Measurements from ENCODE around the gene PDIK1L.

The PDIK1L gene

DNA sequence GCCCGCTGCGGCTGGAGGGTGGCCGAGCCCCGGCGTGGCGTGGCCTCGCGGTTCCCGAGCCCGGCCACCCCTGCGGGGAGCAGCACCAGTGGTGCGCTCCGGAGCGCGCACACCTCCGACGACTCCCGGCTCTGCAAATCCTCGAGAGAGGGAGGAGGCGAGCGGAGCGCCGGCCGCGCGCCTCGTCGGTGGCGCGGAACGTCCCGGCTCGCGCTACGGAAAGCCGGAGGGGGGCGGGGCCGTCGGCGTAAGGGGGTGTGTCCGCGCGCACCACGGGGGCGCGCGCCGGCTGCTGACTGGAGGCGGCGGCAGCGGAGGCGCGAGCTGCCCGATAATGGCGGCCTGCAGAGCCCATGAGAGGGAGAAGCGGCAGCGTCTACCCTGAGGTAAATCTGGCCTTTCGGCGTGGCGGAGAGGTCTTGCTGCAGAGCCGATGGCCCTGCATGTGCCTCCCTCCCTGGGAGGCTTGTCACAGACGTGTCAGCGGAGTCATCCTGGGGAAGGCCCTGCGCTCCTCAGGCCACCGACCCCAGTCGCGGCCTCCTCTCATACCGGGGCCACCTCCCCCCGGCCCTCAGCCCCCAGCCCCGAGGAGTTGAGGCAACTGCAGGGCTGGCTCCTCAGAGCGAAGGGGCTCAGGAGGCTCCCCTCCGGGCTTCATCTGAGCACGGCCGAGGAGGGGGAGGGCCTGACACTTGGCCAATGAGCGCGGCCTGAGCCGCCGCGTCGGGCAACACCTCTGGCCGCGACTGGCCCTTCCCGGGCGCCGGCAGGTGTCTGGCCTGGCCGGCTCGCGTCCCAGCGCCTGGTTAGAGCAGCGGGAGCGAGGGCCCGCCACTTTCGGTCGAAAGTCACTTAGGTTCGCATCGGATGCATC lies at the start of gene PDIK1L:
Gene PDIK1L, plus strand, starts transcription at position 295 of the 877 bp plus-strand sequence. CDS start 2,485 bp downstream, outside the sequence.
- peak; percentile 95 for DNase-seq

DNA sequence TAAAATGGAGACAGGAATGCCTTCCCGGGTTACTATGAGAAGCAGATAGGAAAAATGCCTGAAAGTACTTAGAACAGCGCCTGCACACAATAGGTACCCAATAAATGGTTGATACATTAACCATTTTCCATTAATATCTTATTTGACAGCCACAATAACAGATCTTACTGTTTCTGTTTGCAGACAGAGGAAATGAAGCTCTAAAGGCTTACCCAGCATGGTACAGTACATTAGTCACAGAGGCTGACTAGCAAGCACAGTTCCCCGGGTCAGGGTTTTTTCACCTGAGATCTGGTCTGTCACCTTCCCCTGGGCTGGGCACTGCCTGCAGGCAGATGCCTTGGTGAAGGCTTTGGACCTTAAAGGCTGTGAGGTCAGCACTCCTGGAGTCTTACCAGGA lies 47.1 kb upstream of the PDIK1L start:
- DNase-seq: no peak

GRCh38 chr1:26066160-26066559 lies 45.5 kb upstream of the PDIK1L start:
- DNase-seq: no peak

- DNase-seq: no peak
Observed at GRCh38 chr1:26066857-26067256, 44.8 kb upstream of the PDIK1L start.

DNA sequence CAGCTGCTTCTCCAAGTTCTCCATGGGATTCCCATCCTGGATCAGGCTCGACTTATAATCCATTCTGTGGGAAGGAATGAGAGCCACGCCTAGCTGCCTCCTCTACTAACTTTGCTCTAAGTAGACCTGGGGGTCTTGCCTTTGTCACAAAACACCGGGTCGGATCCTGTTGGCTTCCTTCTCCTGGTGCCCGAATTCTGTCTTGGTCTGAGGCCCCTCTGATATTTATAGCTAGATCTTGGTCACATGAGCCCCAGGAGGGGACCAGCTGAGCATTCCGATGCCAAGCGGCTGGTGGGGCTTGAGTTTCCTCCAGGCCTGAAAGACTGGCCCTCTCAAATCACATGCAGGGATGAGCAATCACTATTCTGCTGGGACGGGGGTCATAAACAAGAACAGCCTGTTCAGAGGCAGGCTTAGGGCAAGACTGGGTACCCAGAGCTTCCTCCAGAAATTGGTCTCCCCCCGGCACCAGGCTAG lies 44.2 kb upstream of the PDIK1L start, which contains the start of gene TRIM63:
Gene TRIM63, minus strand, starts transcription at position 199 of the 480 bp plus-strand sequence. Its CDS starts 136 bp downstream, at position 63.
- no peak for DNase-seq

DNA sequence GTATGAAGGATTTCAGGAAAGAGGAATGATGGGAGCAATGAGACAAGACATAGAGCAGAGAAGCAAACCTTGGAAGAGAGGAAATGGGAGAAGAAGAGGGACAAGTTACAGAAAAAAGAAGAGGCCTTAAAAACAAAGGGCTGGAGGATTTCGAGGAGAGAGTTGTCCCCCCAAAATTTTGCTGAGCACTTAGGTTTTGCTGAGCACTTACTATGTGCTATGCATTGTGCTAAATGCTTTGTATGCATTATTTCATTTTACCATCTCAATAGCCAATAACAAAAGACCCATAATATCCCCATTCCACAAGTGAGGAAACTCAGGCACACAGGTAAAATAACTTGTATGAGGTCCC lies 41.7 kb upstream of the PDIK1L start:
- no peak for DNase-seq

DNA sequence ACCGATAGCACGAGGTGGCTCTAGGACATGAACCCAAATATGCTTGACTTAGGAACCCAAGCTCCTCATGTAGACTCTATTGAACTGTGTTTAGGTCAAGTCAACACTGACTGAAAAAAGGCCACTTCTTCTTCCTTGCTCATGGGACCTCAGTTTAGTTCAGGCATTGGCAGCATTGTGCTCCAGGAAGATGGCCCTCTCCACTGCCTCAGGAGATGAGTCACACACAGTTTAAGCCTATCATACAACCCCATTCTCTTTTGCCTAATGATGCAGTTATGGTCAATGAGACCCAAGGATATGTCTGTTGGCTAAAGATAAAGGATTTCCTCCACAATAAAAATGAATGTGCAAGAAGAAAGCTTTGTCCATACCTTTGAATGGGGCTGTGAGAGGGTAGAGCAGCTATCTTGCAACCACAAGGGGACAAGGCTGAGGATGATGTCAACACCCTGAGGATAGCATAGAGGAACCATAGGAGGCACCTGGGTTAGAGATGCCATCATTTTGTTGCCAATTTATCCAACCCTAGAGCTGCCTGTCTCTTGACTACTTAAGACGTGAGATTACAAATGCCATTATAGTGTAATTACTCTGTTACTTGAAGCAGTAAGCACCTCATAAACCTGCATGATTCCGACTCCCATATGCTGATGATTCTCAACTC lies 41.2 kb upstream of the PDIK1L start:
- no peak for DNase-seq

GRCh38 chr1:26070963-26071342 lies 40.7 kb upstream of the PDIK1L start:
- DNase-seq: no peak

DNA sequence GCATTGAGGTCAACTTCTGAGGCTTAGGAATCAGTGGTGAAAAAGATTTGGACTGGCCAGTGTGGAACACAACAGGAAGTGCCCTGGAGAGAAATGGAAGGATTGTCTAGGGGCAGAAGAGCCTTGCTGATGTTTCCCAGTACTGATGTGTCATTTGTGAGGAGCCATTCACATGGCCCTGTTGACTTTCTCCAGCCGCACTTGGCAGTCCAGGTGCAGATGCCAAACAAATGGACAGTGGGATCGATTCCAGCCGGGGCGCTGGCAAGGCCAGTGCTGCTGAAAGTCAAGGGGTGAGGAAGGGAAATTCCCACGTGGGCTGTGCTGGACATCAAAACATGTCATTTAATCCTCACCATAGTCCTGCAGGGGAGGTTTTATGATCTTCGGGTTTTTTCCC lies 39.3 kb upstream of the PDIK1L start:
- no peak for DNase-seq

- no peak for DNase-seq
Observed at GRCh38 chr1:26075421-26076144, 36.0 kb upstream of the PDIK1L start.

DNA sequence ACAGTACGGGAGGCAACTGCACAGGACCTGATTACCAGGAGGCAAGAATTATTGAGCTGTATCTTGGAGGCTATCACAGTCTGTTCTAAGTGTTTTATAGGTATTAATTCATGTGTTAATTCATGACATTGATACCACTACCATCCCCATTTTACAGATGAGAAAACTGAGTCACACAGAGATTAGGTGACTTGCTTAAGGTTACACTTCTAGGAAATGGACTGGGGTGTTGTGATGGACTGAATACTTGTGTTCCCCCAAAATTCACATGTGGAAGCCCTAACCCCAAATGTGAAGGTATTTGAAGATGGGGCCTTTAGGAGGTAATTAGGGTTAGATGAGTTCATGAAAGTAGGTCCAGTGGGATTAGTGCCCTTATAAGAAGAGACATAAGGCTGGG lies 34.1 kb upstream of the PDIK1L start:
- no peak for DNase-seq

DNA sequence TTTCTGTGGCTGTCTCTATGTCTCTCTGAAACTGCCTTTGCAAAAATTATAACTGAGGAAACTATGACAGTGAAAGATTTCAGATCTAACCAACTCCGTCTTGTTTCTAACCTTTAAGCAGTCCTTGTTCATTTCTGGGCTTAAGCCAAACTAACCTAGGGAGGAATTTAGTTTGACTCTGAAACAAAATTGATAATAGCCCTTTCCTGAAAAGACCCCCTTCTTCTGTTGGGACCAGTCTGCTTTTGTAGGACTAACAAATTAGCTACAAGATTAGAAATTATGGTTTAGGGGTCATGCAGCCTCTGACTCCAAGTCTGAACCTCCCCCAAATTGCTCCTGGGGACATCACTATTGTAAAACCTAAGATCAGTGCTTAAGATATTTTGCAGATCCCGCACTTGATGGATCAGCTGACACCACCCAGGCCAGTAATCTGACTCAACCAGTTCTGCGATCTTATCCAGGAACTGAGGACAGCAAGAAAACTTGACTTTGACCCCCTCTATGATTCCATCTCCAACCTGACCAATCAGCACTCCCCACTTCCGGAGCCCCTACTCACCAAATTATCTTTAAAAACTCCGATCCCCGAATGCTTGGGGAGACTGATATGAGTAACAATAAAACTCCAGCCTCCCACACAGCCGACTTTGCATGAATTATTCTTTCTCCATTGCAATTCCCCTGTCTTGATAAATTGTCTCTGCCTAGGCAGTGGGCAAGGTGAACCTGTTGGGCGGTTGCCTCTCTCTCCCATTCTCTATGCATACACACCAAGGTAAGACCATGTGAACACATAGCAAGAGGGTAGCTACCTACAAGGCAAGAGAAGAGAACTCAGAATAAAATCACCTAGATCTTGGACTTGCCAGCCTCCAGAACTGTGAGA lies 33.1 kb upstream of the PDIK1L start:
- DNase-seq: no peak

DNA sequence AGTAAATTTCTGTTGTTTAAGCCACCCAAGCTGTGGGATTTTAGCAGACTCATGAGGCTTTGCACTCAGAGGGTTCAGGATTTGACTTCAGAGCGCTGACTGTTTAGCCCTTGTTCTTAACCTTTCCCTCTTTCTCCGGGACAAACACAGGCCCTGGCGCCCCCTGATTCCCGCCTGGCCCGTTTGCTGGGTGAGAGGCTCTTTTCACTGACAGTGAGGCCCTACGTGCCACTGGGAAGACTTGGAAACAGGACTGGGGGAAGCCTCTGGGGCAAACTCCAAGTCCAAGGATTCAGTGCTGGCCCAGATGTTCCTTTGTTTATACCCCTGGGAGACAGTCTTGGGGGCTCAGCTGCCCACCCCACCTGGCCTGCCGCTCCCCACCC lies 32.5 kb upstream of the PDIK1L start:
- no peak for DNase-seq

DNA sequence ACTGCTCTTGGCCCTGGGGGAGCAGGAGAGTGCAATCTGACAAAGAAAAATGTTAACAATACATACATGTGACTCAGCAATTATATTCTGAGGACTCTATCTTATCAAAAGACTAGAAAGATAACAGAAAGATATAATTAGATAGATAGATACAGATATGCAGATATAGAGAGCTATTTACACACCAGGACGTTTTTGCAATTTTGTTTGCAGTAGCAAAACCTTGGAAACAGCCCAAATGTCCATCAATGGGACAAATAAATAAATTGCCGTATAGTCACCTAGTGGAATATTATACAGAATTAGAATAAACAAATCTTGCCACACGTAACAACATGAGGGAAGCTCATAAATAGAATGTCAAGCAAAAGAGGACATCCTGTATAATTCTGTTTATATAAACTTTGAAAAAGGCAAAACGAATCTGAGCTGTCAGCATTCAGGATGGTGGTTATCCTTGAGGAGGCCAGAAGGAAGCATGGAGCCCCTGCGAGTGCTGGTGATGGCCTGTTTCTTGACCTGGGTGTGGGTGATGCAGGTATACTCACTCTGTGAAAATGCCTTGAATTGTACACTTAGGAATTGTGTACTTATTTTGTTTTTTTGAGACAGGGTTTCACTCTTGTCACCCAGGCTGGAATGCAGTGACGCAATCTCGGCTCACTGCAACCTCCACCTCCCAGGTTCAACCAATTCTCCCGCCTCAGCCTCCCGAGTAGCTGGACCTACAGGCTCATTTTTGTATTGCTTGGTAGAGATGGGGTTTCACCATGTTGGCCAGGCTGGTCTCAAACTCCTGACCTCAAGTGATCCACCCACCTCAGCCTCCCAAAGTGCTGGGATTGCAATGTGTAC lies 31.4 kb upstream of the PDIK1L start:
- DNase-seq: no peak

GRCh38 chr1:26081267-26082019 lies 30.2 kb upstream of the PDIK1L start:
- no peak for DNase-seq

DNA sequence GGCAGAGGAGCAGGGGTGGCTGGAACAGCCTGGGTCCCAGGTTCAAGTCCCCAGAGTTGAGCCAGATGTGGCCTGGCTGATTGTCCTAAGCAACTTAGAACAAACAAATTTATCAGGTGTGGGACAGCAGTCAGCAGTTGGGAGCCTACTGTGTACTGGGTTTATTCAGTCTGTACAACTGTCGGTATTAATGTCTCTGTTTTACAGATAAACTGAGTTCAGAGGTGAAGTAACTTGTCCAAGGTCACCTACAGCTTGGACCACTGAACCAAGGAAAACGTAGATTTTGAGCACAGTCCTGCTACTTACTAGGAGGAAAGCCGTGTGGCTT lies 29.6 kb upstream of the PDIK1L start:
- no peak for DNase-seq

DNA sequence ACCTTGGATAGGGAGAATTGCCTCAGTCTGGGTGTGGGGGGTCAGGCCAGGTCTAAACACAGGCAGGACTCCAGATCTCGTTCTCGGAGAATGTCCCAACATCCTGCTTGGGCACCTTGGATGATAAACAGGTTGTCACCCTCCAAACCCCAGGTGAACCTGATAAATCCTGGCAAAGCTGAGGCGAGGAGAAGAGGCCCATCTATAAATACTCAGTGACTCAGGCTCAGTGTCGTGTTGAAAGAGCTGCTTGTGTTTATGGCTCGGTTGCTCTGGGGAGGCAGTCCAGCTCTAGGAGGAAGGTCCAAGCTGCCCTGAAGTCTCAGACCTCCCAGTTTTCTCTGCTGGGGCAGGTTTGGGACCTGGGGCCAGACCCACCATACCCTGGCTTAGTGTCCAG lies 28.4 kb upstream of the PDIK1L start:
- DNase-seq: no peak

- DNase-seq: no peak
Observed at GRCh38 chr1:26084091-26084561, 27.5 kb upstream of the PDIK1L start.

DNA sequence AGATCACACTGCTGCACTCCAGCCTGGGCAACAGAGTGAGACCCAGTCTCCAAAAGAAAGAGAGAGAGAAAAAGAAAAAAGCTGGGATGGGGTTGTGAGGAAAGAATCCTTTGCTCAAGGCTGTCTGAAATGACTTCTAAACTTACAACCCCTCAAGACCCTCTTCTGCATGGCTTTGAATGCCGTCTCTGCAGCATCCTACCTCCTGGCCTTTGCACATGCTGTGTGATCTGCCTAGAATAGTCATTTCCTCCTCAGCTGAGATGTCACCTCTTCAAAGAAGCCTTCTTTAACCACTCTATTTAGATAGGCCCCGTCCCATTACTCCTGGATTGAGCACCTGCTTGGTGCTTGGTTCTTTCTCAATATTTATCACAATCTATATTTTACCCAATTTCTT lies 26.8 kb upstream of the PDIK1L start:
- DNase-seq: no peak

DNA sequence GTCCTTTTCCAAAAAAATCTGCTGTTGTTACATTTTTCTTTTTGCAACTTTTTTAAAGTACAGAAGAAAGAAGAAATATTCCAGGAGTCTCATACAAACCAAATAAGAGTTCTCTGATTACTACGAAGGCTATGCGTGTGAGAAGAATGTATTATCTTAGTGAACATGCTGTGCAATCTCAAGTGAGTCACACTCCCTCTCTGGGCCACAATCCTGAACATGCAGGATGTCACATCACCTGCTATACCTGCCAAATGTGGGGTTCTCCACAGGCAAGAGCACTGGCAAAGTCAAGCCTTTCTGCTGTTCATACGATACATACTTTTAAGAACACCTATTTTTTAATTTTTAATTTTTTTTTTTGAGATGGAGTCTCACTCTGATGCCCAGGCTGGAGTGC lies 22.5 kb upstream of the PDIK1L start:
- no peak for DNase-seq

GRCh38 chr1:26090893-26091292 lies 20.7 kb upstream of the PDIK1L start:
- no peak for DNase-seq

All from CD4-positive, alpha-beta T cell treated with Interleukin-21 for 1 hour (primary cell).